Brain microvascular endothelial cell (primary cell): ENCODE measurements around the gene ADORA1.

Source experiments
- DNase-seq: peaks from one replicate; pipeline ENCODE4 v3.0.0-alpha.2; 2020
- H3K27ac ChIP-seq: fragments of 250-450 bp; sonication (Bioruptor Pico); 2 replicates; pipeline ENCODE4 v1.5.1; 2020; ENCODE audit warnings: mild to moderate bottlenecking, moderate library complexity
- H3K27me3 ChIP-seq: fragments of 250-450 bp; sonication (Bioruptor Pico); replicated peaks from 2 replicates; pipeline ENCODE4 v1.5.1; 2020; ENCODE audit warnings: mild to moderate bottlenecking
- H3K36me3 ChIP-seq: fragments of 250-450 bp; sonication (Bioruptor Pico); replicated peaks from 2 replicates; pipeline ENCODE4 v1.5.1; 2020; ENCODE audit warnings: mild to moderate bottlenecking
- H3K4me3 ChIP-seq: 2 replicates; pipeline ENCODE4 v1.5.1; 2011; ENCODE audit warnings: low read depth, mild to moderate bottlenecking, control low read depth, low read length, moderate library complexity
- in situ Hi-C: cut with HindIII; loops from 2 replicates; pipeline ENCODE4 v1.10.0; 2017; ENCODE audit warnings: low sequenced_read_pairs, low pct_ligation_motif_present
- TF ChIP-seq, protein P1 (sequence below): IDR thresholded peaks from 2 replicates; pipeline ENCODE4 v1.5.1; 2011; ENCODE audit warnings: low read depth, mild to moderate bottlenecking, moderate library complexity, low read length, control low read depth, inconsistent platforms; ENCODE audit errors: missing control alignments

ADORA1 gene

DNA sequence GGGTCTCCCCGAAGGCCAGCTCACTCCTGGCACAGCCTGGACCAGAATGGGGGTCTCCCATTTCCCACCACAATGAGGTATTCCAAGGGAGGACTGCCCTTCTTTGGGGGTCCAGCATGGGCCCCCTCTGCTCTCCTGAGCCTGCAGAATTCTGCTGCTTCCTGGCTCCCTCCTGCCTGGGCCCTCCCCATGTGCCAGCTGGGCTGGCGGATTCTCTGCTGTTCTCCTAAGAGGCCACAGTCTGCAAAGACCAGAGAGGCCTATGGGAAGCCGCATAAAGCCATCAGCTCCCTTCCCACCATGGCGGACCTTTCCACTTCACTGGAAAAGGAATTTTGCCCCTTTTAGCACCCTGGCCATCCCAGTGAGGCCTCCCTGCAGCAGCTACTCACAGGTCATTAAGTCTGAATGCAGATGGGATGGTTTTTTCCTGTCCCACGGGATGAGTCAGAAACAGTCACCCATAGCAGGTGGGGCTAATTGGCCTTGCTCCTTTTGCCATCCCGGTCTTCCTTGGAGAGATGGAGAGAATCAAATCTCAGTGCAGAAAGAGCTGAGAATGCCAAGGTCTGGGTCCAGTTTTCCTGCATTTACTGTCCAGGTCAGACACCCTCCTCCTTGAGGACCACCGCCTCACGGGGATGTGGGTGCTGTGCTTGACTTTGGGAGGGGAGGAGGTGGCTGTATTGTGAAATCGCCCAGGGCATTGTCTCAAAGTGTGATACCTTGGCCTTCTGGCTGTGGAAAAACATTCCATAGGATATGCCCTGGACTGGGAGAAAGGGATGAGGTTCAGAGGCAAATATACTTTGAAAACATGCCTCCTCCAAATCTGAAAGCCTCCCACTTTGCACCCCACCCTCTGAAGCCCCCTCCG, 24.9 kb downstream of the ADORA1 start:
- TF ChIP-seq, protein P1, sequence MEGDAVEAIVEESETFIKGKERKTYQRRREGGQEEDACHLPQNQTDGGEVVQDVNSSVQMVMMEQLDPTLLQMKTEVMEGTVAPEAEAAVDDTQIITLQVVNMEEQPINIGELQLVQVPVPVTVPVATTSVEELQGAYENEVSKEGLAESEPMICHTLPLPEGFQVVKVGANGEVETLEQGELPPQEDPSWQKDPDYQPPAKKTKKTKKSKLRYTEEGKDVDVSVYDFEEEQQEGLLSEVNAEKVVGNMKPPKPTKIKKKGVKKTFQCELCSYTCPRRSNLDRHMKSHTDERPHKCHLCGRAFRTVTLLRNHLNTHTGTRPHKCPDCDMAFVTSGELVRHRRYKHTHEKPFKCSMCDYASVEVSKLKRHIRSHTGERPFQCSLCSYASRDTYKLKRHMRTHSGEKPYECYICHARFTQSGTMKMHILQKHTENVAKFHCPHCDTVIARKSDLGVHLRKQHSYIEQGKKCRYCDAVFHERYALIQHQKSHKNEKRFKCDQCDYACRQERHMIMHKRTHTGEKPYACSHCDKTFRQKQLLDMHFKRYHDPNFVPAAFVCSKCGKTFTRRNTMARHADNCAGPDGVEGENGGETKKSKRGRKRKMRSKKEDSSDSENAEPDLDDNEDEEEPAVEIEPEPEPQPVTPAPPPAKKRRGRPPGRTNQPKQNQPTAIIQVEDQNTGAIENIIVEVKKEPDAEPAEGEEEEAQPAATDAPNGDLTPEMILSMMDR, result no peak
- H3K36me3 ChIP-seq, result no peaks in the 10 kb centered on the region
- in situ Hi-C loops, result no loop called here
- H3K4me3 ChIP-seq, result no peak overlapping the region
- DNase-seq, result no peak
- H3K27me3 ChIP-seq, result no peaks in the 10 kb centered on the region
- no peak overlapping the region for H3K27ac ChIP-seq

DNA sequence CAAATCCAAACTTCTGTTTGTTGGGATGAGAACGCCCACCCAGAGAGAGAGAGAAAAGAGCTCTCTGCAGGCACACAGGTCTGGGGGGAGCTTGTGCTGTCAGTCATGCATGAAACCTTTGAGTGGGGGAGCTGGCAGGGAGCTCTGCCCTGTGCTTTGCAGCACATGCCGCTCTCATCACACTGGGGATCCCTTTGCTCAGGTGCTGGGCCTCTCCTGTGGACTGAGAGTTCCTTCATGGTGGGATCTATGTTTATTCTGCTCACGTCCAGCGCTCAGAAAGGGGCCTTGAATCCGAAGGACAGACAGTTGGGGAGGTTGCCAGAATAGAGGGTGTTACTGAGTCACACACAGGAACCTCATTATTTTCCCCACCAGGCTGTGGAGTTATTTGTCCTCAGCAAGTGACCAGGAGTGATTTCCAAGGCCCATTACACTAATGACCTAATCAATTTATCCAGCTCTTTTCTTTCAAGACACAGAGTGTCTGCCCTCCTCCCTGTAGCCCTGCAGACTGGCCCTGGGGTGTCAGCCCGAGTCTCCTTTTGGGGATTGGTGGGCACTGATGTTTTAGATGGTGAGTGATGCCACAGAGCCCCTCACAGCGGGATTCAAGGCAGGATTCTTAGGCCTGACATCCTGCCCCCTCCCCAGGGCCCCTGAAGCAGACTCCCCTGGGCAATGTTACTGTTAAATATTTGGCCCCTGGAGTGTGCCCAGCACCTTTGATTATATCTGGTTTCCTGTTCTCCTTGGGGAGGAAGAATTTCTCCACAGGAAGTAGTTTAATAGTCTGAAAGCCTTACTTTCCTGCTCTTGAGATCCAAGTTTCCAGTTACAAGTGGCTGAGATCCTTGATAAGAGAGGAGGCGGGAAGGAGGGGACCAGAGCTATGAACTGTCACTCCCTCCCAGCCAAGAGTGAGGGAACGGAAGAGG, 25.8 kb downstream of the ADORA1 start:
- in situ Hi-C loops, result no loop called here
- TF ChIP-seq, protein P1, result no peak
- DNase-seq, result no peak
- H3K36me3 ChIP-seq, result no peaks in the 10 kb centered on the region
- no peak overlapping the region for H3K27ac ChIP-seq
- no peak overlapping the region for H3K4me3 ChIP-seq
- H3K27me3 ChIP-seq, result no peaks in the 10 kb centered on the region

DNA sequence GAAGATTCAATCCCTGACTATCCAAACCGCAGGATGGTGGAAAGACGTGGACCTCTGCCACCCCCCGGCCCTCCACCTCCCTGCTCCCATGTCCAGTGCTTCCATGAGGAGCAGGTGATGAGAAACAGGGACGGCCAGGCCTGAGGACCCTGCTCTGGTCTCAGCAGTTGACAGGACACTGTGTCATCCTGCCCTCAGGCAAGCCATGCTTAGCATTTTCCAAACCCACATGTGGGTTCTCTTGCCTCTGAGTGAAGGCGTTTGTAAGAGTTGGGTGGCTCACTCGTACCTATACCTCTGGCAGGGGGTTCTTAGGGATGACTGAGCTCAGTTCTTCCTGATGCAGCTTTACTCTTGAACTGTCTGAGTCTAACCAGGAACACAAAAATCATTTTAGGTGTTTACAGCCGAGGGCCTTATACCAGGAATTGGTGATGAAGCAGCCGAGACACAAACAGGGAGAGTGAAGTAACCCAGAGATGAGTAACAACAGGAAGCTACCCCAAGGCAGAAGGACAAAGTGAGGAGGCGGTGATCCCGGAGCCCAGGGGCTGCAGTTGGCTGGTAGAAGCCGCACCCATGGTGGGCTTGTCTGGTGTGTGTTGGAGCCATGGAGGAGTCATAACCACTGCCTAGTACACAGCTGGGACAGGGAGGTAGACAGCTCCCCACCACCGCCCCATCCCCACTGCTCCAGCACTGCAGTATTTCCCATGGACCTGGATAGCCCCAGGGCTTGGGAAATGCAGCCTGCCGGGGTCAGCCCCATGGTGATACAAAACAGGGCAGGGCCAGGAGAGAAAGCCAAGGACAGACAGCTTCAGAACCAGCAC, 26.7 kb downstream of the ADORA1 start:
- TF ChIP-seq, protein P1, result no peak
- DNase-seq, result peak; percentile 6
- H3K36me3 ChIP-seq, result no peaks in the 10 kb centered on the region
- H3K27me3 ChIP-seq, result peaks cover 4% of the 10 kb centered on the region
- in situ Hi-C loops, result no loop called here
- H3K4me3 ChIP-seq, result no peak overlapping the region
- H3K27ac ChIP-seq, result no peak overlapping the region

- Histone ChIP-seq H3K36me3 (no peaks in the 10 kb centered on the region), H3K4me3 (no peak overlapping the region), H3K27me3 (peaks cover 7% of the 10 kb centered on the region), H3K27ac (no peak overlapping the region)
- in situ Hi-C loops, result no loop called here
- no peak for DNase-seq
- TF ChIP-seq, protein P1, result no peak
These were observed 28.8 kb downstream of the ADORA1 start for GRCh38 chr1:203156280-203156679.

DNA sequence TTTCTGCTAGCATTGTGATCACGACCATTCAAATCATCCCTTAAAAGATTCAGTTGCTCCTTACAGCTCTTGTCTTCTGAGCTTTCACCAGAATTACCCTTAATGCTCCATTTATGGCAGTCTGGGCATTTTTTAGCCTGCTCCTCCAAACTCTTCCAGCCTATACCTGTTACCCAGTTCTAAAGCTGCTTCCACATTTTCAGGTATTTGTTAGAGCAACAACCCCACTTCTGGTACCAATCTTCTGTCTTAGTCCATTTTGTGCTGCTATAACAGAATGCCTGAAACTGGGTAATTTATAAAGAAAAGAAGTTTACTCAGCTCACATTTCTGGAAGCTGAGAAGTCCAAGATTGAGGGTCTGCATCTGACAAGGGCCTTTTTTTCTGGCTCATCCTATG, 30.9 kb downstream of the ADORA1 start:
- Histone ChIP-seq H3K4me3 (no peak overlapping the region), H3K36me3 (no peaks in the 10 kb centered on the region), H3K27ac (no peak overlapping the region), H3K27me3 (peaks cover 7% of the 10 kb centered on the region)
- TF ChIP-seq, protein P1, result no peak
- in situ Hi-C loops, result no loop called here
- DNase-seq, result no peak
